DOHH2 (cell line): ENCODE measurements around the gene PTK7.
"Not testable (repeated sequence)": the region's sequence is repeated elsewhere in the genome, so short reads cannot be mapped to it uniquely, and the experiment has no call there.

ENCODE experiments used
- EZH2phosphoT487 ChIP-seq: fragments of 200-600 bp; sonication (generic); IDR thresholded peaks from 2 replicates; pipeline ENCODE4 v1.6.1; 2017; ENCODE audit warnings: borderline replicate concordance, mild to moderate bottlenecking, antibody characterized with exemption, low read length, moderate library complexity, mixed read lengths
- TF ChIP-seq, protein P1 (sequence below): fragments of 200-600 bp; sonication (generic); IDR thresholded peaks from one replicate; pipeline ENCODE4 v1.5.1; 2014; ENCODE audit warnings: antibody characterized with exemption, mild to moderate bottlenecking, low read depth, low read length; ENCODE audit not compliant: poor library complexity, severe bottlenecking

DNA sequence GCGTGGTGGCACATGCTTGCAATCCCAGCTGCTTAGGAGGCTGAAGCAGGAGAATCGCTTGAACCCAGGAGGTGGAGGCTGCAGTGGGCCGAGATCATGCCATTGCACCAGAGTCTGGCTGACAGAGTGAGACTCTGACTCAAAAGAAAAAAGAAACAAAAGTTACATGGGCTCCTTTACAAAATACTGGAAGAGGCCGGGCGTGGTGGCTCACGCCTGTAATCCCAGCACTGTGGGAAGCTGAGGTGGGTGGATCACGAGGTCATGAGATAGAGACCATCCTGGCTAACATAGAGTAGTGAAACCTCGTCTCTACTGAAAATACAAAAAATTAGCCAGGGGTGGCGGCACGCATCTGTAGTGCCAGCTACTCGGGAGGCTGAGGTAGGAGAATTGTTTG lies 63.9 kb downstream of the PTK7 start:
- TF ChIP-seq, protein P1, sequence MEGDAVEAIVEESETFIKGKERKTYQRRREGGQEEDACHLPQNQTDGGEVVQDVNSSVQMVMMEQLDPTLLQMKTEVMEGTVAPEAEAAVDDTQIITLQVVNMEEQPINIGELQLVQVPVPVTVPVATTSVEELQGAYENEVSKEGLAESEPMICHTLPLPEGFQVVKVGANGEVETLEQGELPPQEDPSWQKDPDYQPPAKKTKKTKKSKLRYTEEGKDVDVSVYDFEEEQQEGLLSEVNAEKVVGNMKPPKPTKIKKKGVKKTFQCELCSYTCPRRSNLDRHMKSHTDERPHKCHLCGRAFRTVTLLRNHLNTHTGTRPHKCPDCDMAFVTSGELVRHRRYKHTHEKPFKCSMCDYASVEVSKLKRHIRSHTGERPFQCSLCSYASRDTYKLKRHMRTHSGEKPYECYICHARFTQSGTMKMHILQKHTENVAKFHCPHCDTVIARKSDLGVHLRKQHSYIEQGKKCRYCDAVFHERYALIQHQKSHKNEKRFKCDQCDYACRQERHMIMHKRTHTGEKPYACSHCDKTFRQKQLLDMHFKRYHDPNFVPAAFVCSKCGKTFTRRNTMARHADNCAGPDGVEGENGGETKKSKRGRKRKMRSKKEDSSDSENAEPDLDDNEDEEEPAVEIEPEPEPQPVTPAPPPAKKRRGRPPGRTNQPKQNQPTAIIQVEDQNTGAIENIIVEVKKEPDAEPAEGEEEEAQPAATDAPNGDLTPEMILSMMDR, result not testable (repeated sequence)
- TF ChIP-seq EZH2phosphoT487, result not testable (repeated sequence)
